Hematopoietic multipotent progenitor cell treated with erythropoietin and hydrocortisone succinate and interleukin-3 and kit ligand, for 4 days (in vitro differentiated cells): ENCODE data around the gene ARHGEF25.
"Not testable (repeated sequence)": the region's sequence is repeated elsewhere in the genome, so short reads cannot be mapped to it uniquely, and the experiment has no call there.

Source experiments
- DNase-seq: peaks from one replicate; pipeline ENCODE4 v3.0.0-alpha.2; 2015

The ARHGEF25 gene

DNA sequence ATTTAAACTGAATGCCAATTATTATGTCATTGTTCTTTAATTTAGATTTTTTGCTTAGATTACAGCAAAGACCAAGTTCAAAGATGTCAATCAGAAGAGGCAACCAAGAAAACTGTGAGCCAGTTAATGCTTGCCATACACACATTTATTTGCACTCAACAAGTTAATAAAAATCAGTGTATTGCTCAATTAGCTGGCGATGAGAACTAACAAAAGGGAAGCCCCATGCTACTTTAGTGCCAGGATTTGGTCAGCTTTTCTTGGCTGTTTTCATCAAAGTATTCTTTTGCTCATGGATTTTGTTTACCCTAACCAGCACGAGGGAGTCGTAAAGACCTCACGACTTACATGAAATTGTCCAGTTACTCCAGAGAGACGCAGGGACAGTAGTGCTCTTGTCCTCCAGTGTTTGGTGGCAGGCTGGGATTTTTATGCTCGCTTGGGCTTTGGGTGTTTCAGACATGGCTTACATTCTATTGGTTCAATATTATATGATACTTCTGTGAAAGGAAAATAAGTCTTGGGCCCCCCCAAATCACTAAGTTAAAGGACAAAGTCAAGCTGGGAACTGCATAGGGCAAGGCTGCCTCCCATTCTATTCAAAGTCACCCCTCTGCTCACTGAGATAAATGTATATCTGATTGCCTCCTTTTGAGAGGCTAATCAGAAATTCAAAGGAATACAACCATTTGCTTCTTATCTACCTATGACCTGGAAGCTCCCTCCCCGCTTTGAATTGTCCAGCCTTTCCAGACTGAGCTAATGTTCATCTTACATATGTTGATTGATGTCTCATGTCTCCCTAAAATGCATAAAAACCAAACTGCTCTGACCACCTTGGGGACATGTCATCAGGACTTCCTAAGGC, 29.2 kb downstream of the ARHGEF25 start:
- no peak for DNase-seq

DNA sequence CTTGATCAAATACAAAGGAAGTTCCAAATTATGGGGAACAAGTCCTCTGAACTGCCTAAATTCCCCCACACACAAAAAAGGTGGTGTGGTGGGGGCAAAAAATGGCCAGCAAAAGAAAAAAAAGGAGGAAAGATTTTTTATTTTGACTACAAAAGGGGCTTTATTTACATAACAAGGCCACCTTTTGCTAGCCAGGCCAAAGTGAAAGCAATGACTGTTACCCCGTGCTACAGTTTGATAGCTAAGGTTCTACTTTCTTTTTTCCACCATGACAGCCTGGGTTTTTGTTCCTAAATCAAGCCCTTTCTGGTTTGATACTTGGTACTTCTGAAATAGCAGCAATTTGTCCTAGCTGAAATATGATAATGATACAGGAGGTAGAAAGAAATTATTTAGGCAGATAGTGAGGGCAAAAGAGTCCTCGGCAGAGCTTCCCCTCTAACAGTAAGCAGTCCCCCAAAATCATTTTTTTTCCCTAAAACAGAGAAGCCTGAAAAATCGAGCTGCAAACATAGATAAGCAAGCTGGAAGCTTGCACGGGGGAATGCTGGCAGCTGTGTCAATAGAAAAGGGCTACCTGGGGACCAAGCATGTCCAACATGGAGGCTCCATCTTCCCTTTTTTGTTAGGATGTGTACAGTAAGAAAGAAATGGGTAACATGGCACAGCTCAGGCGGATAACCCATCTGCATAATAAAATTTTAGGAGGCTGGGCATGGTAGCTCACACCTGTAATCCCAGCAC, 30.6 kb downstream of the ARHGEF25 start:
- DNase-seq, result no peak

DNA sequence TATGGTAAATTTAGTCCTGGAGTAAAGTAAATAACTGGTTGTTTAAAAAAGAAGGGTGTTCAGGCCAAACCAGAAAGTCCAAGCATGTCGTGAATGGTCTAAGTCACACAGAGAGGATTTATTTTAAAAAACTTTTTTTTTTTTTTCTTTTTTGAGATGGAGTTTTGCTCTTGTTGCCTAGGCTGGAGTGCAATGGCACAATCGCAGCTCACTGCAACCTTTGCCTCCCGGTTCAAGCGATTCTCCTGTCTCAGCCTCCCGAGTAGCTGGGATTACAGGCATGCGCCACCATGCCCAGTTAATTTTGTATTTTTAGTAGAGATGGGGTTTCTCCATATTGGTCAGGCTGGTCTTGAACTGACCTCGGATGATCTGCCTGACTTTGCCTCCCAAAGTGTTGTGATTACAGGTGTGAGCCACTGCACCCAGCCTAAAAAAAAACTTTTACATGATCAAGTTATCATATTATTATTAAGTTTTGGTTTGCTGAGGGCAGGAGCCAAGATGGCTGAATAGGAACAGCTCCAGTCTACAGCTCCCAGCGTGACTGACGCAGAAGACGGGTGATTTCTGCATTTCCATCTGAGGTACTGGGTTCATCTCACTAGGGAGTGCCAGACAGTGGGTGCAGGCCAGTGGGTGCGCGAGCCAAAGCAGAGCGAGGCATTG, 34.9 kb downstream of the ARHGEF25 start:
- peak; percentile 40 for DNase-seq

DNA sequence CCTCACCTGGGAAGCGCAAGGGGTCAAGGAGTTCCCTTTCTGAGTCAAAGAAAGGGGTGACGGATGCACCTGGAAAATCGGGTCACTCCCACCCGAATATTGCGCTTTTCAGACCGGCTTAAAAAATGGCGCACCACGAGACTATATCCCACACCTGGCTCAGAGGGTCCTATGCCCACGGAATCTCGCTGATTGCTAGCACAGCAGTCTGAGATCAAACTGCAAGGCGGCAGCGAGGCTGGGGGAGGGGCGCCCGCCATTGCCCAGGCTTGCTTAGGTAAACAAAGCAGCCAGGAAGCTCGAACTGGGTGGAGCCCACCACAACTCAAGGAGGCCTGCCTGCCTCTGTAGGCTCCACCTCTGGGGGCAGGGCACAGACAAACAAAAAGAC, 35.4 kb downstream of the ARHGEF25 start:
- DNase-seq, result not testable (repeated sequence)

GRCh38 chr12:57654042-57654441, 42.8 kb downstream of the ARHGEF25 start:
- DNase-seq, result no peak

DNA sequence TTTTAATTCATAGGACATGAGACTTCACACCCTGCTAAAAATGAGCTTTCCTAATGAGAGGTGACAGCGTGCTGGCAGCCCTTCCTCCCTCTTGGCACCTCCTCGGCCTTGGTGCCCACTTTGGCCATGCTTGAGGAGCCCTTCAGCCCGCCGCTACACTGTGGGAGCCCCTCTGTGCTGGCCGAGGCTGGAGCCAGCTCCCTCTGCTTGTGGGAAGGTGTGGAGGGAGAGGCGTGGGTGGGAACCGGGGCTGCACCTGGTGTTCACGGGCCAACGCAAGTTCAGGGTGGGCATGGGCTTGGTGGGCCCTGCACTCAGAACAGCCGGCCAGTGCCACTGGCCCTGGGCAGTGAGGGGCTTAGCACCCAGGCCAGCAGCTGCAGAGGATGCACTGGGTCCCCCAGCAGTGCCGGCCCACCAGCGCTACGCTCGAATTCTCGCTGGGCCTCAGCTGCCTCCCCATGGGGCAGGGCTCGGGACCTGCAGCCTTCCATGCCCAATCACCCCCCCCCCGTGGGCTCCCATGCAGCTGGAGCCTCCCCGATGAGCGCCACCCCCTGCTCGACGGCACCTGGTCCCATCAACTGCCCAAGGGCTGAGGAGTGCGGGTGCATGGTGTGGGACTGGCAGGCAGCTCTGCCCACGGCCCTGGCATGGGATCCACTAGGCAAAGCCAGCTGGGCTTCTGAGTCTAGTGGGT, 44.5 kb downstream of the ARHGEF25 start:
- no peak for DNase-seq

DNA sequence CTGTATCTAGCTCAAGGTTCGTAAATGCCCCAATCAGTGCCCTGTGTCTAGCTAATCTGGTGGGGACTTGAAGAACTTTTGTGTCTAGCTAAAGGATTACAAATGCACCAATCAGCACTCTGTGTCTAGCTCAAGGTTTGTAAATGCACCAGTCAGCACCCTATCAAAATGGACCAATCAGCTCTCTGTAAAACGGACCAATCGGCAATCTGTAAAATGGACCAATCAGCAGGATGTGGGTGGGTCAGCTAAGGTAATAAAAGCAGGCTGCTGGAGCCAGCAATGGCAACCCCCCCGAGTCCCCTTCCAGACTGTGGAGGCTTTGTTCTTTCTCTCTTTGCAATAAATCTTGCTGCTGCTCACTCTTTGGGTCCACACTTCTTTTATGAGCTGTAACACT, 45.2 kb downstream of the ARHGEF25 start:
- not testable (repeated sequence) for DNase-seq

DNA sequence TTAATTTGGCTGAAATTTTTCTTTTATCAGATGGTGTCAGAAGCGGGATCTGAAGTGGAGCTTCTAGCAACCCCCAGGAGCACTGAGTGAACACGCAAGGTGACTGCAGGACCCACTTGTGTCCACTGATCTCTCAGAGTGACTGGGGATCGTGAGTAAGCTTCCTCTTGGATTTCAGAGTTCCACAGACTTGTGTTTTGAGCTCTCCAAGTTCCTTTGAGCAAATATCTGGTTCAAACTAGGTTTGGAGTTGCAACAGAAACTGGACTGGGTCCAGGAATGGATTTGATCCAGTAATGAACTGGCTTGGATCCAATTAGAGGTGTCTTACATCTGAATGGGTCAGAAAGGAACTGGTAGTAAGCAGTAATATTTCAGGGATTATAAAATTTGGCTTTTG, 46.5 kb downstream of the ARHGEF25 start:
- no peak for DNase-seq

DNA sequence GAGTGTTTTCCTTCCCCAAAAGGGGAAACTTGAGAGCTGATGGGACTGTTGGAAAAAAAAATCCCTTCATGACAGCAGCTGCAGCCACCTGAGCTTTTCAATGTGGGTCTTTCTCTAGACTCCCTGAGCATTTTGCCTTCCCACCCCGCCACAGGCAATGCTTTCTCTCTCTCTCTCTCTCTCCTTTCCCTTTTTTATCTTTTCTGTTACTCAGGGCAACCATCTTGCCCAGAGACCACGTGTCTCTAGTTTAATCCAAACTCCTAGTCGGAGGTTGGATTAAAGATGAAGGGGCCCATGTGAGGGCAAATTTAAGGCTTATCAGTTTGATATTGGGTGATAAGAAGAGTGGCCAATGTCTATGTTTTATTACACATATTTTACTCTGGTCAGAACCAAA, 47.7 kb downstream of the ARHGEF25 start:
- DNase-seq, result no peak

GRCh38 chr12:57661376-57661775, 50.1 kb downstream of the ARHGEF25 start:
- DNase-seq, result no peak

GRCh38 chr12:57665066-57665820, 54.0 kb downstream of the ARHGEF25 start:
- not testable (repeated sequence) for DNase-seq
